GM06990 (cell line): ENCODE results near the gene RPTOR.

Source experiments
- DNase-seq: peaks from one replicate; pipeline ENCODE4 v3.0.0-alpha.2; 2011; ENCODE audit not compliant: insufficient read length; ENCODE audit errors: extremely low read depth
- H3K27me3 ChIP-seq: replicated peaks from 2 replicates; pipeline ENCODE4 v1.6.0; 2011; ENCODE audit warnings: low read length; ENCODE audit not compliant: control insufficient read depth, insufficient read depth
- H3K36me3 ChIP-seq: 2 replicates; pipeline ENCODE4 v1.5.1; 2011; ENCODE audit warnings: low read length; ENCODE audit not compliant: control insufficient read depth, insufficient read depth
- H3K4me3 ChIP-seq: replicated peaks from 2 replicates; pipeline ENCODE4 v1.5.1; 2011; ENCODE audit warnings: low read depth, mild to moderate bottlenecking, control low read depth, low read length
- TF ChIP-seq, protein P1 (sequence below): IDR thresholded peaks from 2 replicates; pipeline ENCODE4 v1.5.1; 2011; ENCODE audit warnings: low read length, control low read depth, mild to moderate bottlenecking, inconsistent platforms; ENCODE audit not compliant: insufficient read depth, poor library complexity, severe bottlenecking

RPTOR gene

DNA sequence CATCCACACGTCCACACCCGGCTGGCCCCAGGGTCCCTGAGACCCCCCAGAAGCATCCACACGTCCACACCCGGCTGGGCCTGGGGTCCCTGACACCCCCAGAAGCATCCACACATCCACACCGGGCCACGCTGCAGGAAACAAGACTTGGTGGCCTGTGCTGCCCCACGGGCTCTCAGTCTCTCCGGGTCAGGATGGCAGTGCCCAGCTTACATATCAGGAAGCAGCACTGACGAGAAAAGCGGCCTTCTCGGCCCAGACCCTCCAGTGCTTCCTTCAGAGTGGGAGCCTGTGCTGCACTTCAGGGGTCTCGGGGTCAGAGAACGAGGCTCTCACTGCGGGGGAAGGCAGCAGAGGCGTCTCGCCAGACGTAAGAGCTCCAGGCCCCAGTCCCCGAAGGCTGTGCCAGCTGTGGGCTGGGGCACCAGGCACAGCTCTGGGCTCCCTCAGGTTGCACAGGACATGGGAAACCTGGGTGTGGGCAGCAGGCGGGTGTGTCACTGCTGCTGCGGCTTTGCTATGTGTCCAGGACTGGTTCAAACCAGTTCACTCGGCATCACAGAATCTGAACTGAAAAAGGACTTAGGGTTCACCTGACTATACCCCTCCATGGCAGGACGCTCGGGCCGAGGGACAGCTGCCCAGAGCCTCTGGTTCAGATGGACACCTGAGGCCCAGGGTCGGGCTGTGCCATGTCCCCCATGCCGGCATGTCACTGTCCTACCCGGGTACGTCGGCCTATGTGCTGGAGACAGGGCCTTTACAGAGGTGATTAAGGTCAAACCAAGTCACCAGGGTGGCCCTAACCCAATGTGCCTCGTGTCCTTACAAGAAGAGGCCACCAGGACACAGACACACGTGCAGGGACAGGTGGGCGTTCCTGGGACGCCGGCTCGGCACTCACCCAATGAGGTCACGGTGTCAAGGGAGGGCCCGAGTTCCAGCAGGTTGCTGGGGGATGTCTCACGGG lies 406.8 kb downstream of the RPTOR start:
- H3K4me3 ChIP-seq: no peak overlapping the region
- DNase-seq: no peak
- H3K36me3 ChIP-seq: peaks cover 9% of the 10 kb centered on the region
- no peaks in the 10 kb centered on the region for H3K27me3 ChIP-seq
- TF ChIP-seq, protein P1, sequence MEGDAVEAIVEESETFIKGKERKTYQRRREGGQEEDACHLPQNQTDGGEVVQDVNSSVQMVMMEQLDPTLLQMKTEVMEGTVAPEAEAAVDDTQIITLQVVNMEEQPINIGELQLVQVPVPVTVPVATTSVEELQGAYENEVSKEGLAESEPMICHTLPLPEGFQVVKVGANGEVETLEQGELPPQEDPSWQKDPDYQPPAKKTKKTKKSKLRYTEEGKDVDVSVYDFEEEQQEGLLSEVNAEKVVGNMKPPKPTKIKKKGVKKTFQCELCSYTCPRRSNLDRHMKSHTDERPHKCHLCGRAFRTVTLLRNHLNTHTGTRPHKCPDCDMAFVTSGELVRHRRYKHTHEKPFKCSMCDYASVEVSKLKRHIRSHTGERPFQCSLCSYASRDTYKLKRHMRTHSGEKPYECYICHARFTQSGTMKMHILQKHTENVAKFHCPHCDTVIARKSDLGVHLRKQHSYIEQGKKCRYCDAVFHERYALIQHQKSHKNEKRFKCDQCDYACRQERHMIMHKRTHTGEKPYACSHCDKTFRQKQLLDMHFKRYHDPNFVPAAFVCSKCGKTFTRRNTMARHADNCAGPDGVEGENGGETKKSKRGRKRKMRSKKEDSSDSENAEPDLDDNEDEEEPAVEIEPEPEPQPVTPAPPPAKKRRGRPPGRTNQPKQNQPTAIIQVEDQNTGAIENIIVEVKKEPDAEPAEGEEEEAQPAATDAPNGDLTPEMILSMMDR: no peak

DNA sequence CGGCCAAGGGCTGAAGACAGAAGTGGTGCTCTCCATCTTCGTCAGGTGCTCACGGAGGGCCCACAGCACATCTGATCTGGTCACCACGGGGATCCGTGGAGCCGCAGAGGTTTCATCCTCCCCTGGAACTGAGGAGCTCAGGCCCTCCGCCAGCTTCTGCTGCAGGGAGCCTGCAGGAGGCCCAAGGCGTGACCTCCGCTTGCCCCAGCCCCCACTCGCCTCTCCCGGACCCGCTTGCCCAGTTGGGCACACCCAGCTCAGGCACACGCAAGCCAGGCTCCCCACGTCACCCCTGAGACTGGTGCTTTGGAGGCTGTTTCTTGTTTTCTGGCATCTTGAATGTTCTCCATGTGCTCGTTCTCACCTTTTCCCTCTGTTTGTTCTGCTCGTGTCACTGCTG lies 407.7 kb downstream of the RPTOR start:
- Histone ChIP-seq H3K36me3 (peaks cover 10% of the 10 kb centered on the region), H3K27me3 (no peaks in the 10 kb centered on the region), H3K4me3 (no peak overlapping the region)
- TF ChIP-seq, protein P1: no peak
- DNase-seq: no peak

DNA sequence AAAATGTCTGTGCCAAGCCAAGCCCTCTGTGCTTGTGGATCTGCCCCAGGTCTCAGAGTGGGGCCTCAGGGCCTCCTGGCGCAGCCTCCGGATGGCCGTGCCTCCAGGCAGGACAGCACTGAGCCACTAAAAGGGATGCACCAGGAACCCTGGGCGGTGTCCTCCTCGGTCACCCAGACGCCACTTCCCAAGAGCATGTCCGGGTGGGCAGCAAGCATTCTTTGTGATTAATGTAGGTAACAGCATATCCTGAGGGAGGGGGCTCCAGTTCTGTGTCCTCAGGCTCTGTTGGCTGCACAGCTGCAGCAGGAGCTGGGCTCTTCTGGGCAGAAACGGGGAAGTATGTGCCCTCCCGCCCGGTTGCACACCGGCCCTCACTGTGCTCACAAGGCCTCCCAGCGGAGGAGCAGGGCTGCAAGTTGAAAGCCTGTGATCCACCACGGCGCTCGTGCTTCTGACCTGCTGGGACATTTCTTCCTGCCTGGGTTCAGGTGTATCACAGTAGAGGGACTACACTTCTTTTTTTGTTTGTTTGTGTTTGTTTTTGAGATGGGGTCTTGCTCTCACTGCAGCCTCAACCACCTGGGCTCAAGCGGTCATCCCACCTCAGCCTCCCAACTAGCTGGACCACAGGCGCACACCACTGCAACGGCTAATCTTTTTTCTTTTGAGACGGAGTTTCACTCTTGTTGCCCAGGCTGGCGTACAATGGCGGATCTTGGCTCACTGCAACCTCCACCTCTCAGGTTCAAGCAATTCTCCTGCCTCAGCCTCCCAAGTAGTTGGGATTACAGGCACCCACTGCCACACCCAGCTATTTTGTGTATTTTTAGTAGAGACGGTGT lies 409.1 kb downstream of the RPTOR start:
- Histone ChIP-seq H3K4me3 (no peak overlapping the region), H3K36me3 (peaks cover 11% of the 10 kb centered on the region), H3K27me3 (no peaks in the 10 kb centered on the region)
- TF ChIP-seq, protein P1: no peak
- no peak for DNase-seq

DNA sequence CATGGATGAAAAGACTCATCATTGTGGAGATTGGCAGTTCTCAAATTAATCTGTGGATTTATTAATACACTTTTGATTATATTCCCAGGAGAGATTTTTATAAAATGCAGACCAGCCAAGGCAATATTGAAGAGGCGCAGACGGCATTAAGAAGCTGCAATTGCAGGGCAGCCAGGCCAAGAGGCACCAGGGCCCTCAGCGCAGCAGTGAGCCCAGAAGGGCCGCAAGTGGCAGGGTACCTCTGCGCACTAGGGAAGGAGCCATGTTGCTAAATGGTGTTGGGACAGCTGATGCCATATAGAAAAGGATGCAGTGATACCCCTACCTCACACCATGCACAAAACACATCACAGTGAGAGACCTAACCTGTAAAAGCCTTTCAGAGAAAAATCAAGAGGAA lies 410.4 kb downstream of the RPTOR start:
- Histone ChIP-seq H3K4me3 (no peak overlapping the region), H3K36me3 (peaks cover 5% of the 10 kb centered on the region), H3K27me3 (no peaks in the 10 kb centered on the region)
- TF ChIP-seq, protein P1: no peak
- no peak for DNase-seq

DNA sequence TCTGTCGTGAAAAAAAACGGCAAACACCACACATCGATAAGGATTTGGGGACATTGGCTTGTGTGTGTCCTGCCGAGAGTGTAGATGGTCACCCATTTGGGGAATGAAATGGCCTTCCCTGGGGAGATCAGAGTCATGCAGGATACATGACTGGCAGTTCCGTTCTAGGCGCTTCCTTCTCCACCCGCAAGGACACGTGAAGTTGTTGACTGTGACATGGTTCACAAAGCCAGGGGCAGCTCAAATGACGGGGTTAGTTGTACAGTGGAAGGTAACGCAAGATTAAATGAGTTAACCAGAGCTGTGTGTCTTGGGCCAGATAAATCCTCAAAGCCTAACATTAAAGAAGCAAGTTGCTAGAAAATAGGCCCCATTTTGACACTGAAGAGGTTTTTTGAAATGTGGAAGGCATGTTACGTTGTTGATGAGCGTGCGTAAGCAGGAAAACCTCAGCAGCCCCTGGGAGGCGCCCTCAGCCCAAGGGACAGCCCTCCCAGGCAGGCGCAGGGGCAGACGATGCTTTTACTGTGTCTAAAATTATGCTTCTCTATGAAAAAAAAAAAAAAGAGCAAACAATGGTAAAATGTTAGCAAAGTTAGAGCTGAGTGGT lies 411.1 kb downstream of the RPTOR start:
- TF ChIP-seq, protein P1: no peak
- Histone ChIP-seq H3K27me3 (no peaks in the 10 kb centered on the region), H3K4me3 (no peak overlapping the region), H3K36me3 (peaks cover 3% of the 10 kb centered on the region)
- DNase-seq: no peak
